Endothelial cell of umbilical vein (primary cell): Measurements from ENCODE around the gene IL4R. TPM values are rescaled to one million over a fixed set of nuclear protein-coding genes. Genes with fewer than 3 reads are reported as not detected.

Source experiments
- BruUV-seq: library from RNA; stranded (reverse); fragments of 400-500 nt; replicated peaks from 2 replicates; lab custom pipeline; 2021; lab: Mats Ljungman, UMichigan
- CTCF ChIA-PET: fragments of 300-600, 350-600 bp; sonication (Branson Sonifier 250); formaldehyde crosslinking; loops from one replicate; lab custom pipeline; 2021; ENCODE audit warnings: antibody characterized with exemption, inconsistent platforms; lab: Charles Lee
- POLR2A ChIA-PET: fragments of 300-600, 350-600 bp; sonication (Branson Sonifier 250); formaldehyde crosslinking; loops from one replicate; lab custom pipeline; 2021; ENCODE audit warnings: antibody characterized with exemption, inconsistent platforms; lab: Charles Lee
- DNase-seq: peaks from one replicate; pipeline ENCODE4 v3.0.0-alpha.2; 2011; ENCODE audit warnings: low read depth, low spot score
- FAIRE-seq: peaks from 2 replicates; lab custom pipeline; 2011; peaks lifted over from hg19 to GRCh38; lab: Jason Lieb, UNC
- H2AFZ ChIP-seq: 2 replicates; pipeline ENCODE4 v1.6.0; 2012; ENCODE audit warnings: low read depth, low read length, control low read depth, inconsistent platforms
- H3K27ac ChIP-seq: 2 replicates; pipeline ENCODE4 v1.5.1; 2011; ENCODE audit warnings: low read depth, mild to moderate bottlenecking, control low read depth, low read length, moderate library complexity; ENCODE audit not compliant: insufficient read depth
- H3K27me3 ChIP-seq, 2 experiments: 2 replicates each; pipeline versions ENCODE4 v1.6.0 to v1.6.1; 2011; ENCODE audit warnings: low read length in 2 of 2, mixed read lengths in 1 of 2; ENCODE audit not compliant: control insufficient read depth in 2 of 2, insufficient read depth in 2 of 2
- H3K36me3 ChIP-seq, 2 experiments: 2 replicates in 1 of 2; 3 replicates in 1 of 2; pipeline ENCODE4 v1.5.1; 2011; ENCODE audit warnings: low read length in 2 of 2, mild to moderate bottlenecking in 1 of 2, moderate library complexity in 1 of 2; ENCODE audit not compliant: control insufficient read depth in 2 of 2, insufficient read depth in 2 of 2; ENCODE audit errors: extremely low read depth in 1 of 2
- H3K4me1 ChIP-seq: 3 replicates; pipeline ENCODE4 v1.5.1; 2011; ENCODE audit warnings: mild to moderate bottlenecking, low read length; ENCODE audit not compliant: control insufficient read depth, insufficient read depth; ENCODE audit errors: extremely low read depth
- H3K4me2 ChIP-seq: 2 replicates; pipeline ENCODE4 v1.6.1; 2011; ENCODE audit warnings: low read length, control low read depth, mixed read lengths; ENCODE audit not compliant: insufficient read depth
- H3K4me3 ChIP-seq, 3 experiments: fragments of 200-600 bp in 1 of 3; sonication (generic), shearing (Covaris generic) in 1 of 3; replicated peaks in 1 of 3; 2 replicates each; pipeline ENCODE4 v1.5.1; 2011 to 2016; ENCODE audit warnings: control low read depth in 3 of 3, low read length in 3 of 3, mild to moderate bottlenecking in 2 of 3, inconsistent platforms in 1 of 3, low read depth in 1 of 3, moderate library complexity in 1 of 3; ENCODE audit not compliant: insufficient read depth in 1 of 3
- H3K79me2 ChIP-seq: 2 replicates; pipeline ENCODE4 v1.6.0; 2012; ENCODE audit warnings: low read length, inconsistent platforms; ENCODE audit not compliant: control insufficient read depth, insufficient read depth
- H3K9ac ChIP-seq: replicated peaks from 2 replicates; pipeline ENCODE3; 2011; ENCODE audit warnings: low read length, control low read depth; ENCODE audit not compliant: insufficient read depth; ENCODE audit errors: extremely low read depth
- H3K9me1 ChIP-seq: replicated peaks from 3 replicates; pipeline ENCODE4 v1.6.0; 2011; ENCODE audit warnings: mild to moderate bottlenecking, low read length; ENCODE audit not compliant: control insufficient read depth, insufficient read depth; ENCODE audit errors: extremely low read depth
- H3K9me3 ChIP-seq: replicated peaks from 2 replicates; pipeline ENCODE4 v1.5.1; 2012; ENCODE audit warnings: low read length, inconsistent platforms; ENCODE audit not compliant: control insufficient read depth, insufficient read depth
- H4K20me1 ChIP-seq: replicated peaks from 2 replicates; pipeline ENCODE3; 2011; ENCODE audit warnings: mild to moderate bottlenecking, low read length; ENCODE audit not compliant: control insufficient read depth, insufficient read depth; ENCODE audit errors: extremely low read depth
- CTCF ChIP-seq, 2 donors: IDR thresholded peaks; 1 replicate in 1 of 2; 2 replicates in 1 of 2; pipeline ENCODE4 v1.5.1; 2011; ENCODE audit warnings: low read length in 2 of 2, mild to moderate bottlenecking in 2 of 2, moderate library complexity in 2 of 2, control low read depth in 1 of 2, inconsistent platforms in 1 of 2, low read depth in 1 of 2; ENCODE audit not compliant: insufficient read depth in 1 of 2; ENCODE audit errors: extremely low read depth in 1 of 2
- EZH2 ChIP-seq: IDR thresholded peaks from 2 replicates; pipeline ENCODE4 v1.6.1; 2012; ENCODE audit warnings: borderline replicate concordance, low read depth, mild to moderate bottlenecking, moderate library complexity, low read length, inconsistent platforms; ENCODE audit not compliant: severe bottlenecking
- FOS ChIP-seq: IDR thresholded peaks from 2 replicates; pipeline ENCODE4 v1.6.1; 2011; ENCODE audit warnings: mild to moderate bottlenecking, low read length, moderate library complexity, borderline replicate concordance; ENCODE audit not compliant: insufficient read depth
- GATA2 ChIP-seq: IDR thresholded peaks from 2 replicates; pipeline ENCODE4 v1.7.0; 2011; ENCODE audit warnings: low read depth, mild to moderate bottlenecking, moderate library complexity, mixed read lengths, low read length; ENCODE audit not compliant: insufficient read length, insufficient read depth
- JUN ChIP-seq: IDR thresholded peaks from 2 replicates; pipeline ENCODE4 v1.6.1; 2011; ENCODE audit warnings: borderline replicate concordance, low read depth; ENCODE audit not compliant: insufficient read length, insufficient read depth
- MYC ChIP-seq: IDR thresholded peaks from one replicate; pipeline ENCODE4 v1.6.1; 2011; ENCODE audit warnings: mild to moderate bottlenecking, low read depth, low read length
- POLR2A ChIP-seq: IDR thresholded peaks from 2 replicates; pipeline ENCODE4 v1.6.1; 2012; ENCODE audit warnings: low read depth, mild to moderate bottlenecking, control low read depth, low read length
- POLR2AphosphoS5 ChIP-seq: IDR thresholded peaks from 2 replicates; pipeline ENCODE4 v1.6.1; 2012; ENCODE audit warnings: low read depth, mild to moderate bottlenecking, control low read depth, low read length, moderate library complexity; ENCODE audit not compliant: insufficient read depth
- dilution Hi-C: fragments of 300-500 bp; cut with MboI; formaldehyde crosslinking; loops from one replicate; pipeline ENCODE4 v1.15.0; 2019; ENCODE audit warnings: low sequenced_read_pairs; ENCODE audit not compliant: extremely low pct_ligation_motif_present
- intact Hi-C: fragments of 100-400 bp; cut with micrococcal nuclease; formaldehyde crosslinking; loops from one replicate; pipeline ENCODE4 v1.10.0; 2022
- polyA plus RNA-seq, 4 experiments: library from polyadenylated mRNA; depleted of rRNA in 3 of 4; stranded (reverse) in 3 of 4; unstranded in 1 of 4; fragments of >200 nt; gene quantifications; 2 replicates each; pipeline versions ENCODE4 v1.2.1 to v1.2.3, GENCODE V29; 2011 to 2012; ENCODE audit warnings: missing spikeins in 1 of 4
- total RNA-seq: library from RNA; stranded (reverse); gene quantifications from 2 replicates; pipeline ENCODE4 v1.2.3, GENCODE V29; 2021
- TF ChIP-seq, protein P1 (sequence below): IDR thresholded peaks from 2 replicates; pipeline ENCODE4 v1.6.1; 2011; ENCODE audit not compliant: insufficient read depth, insufficient read length

The IL4R gene
- total and polyA plus RNA-seq, 2 donors (not counting 3 experiments of a cell fraction or from before 2014, with no cell fraction given): 138 to 139 TPM

GRCh38 chr16:27301236-27301861 lies 12.4 kb upstream of the IL4R start:
- peaks cover 23% of the 10 kb centered on the region for H3K4me1 ChIP-seq
- no peaks in the 10 kb centered on the region for H3K36me3 ChIP-seq
- no peaks in the 10 kb centered on the region for H3K9me3 ChIP-seq
- H2AFZ ChIP-seq: no peak overlapping the region
- no peak for TF ChIP-seq POLR2AphosphoS5
- no peak for TF ChIP-seq JUN
- no peak for TF ChIP-seq POLR2A
- TF ChIP-seq GATA2: no peak
- TF ChIP-seq CTCF (IDR thresholded peaks at IDR 0.05; ENCODE audit: extremely low read depth in 1 of 2, insufficient read depth in 1 of 2, low read depth in 1 of 2, low read length in 2 of 2): no peak
- TF ChIP-seq MYC: no peak
- TF ChIP-seq EZH2: no peak
- TF ChIP-seq FOS: no peak
- TF ChIP-seq, protein P1, sequence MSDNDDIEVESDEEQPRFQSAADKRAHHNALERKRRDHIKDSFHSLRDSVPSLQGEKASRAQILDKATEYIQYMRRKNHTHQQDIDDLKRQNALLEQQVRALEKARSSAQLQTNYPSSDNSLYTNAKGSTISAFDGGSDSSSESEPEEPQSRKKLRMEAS: no peak
- CTCF ChIA-PET: no interaction called here
- POLR2A ChIA-PET: no interaction called here
- intact Hi-C loops: no loop called here
- dilution Hi-C loops: no loop called here
- no peak for FAIRE-seq
- no peak overlapping the region for H3K4me2 ChIP-seq
- DNase-seq: no peak
- H4K20me1 ChIP-seq: no peaks in the 10 kb centered on the region
- no peak overlapping the region for H3K27ac ChIP-seq
- no TSS peak for BruUV-seq
- no peaks in the 10 kb centered on the region for H3K9me1 ChIP-seq
- H3K4me3 ChIP-seq: no peak overlapping the region
- H3K27me3 ChIP-seq: no peaks in the 10 kb centered on the region
- no peak overlapping the region for H3K9ac ChIP-seq
- H3K79me2 ChIP-seq: no peaks in the 10 kb centered on the region
